Thoracic aorta endothelial cell (primary cell): ENCODE data around the gene CTAGE8. TPM values are rescaled to one million over a fixed set of nuclear protein-coding genes. Genes with fewer than 3 reads are reported as not detected.

Source experiments
- total RNA-seq: library from RNA; depleted of rRNA; stranded (reverse); fragments of >200 nt; gene quantifications from 2 replicates; pipeline ENCODE4 v1.2.3, GENCODE V29; 2012

The CTAGE8 gene, protein sequence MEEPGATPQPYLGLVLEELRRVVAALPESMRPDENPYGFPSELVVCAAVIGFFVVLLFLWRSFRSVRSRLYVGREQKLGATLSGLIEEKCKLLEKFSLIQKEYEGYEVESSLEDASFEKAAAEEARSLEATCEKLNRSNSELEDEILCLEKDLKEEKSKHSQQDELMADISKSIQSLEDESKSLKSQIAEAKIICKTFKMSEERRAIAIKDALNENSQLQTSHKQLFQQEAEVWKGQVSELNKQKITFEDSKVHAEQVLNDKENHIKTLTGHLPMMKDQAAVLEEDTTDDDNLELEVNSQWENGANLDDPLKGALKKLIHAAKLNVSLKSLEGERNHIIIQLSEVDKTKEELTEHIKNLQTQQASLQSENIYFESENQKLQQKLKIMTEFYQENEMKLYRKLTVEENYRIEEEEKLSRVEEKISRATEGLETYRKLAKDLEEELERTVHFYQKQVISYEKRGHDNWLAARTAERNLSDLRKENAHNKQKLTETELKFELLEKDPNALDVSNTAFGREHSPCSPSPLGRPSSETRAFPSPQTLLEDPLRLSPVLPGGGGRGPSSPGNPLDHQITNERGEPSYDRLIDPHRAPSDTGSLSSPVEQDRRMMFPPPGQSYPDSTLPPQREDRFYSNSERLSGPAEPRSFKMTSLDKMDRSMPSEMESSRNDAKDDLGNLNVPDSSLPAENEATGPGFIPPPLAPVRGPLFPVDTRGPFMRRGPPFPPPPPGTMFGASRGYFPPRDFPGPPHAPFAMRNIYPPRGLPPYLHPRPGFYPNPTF
- total RNA-seq = 0.65 TPM in 1 of 2 replicates, not detected in the other

GRCh38 chr7:144269188-144269587 lies at the start of gene CTAGE8:
Gene CTAGE8 (minus strand): TSS chr7:144269288. CDS start chr7:144269250, 38 bp downstream.

GRCh38 chr7:144311872-144312469 lies 42.9 kb upstream of the CTAGE8 start, which contains the start of gene OR2A1:
Gene OR2A1 (plus strand): TSS chr7:144312419. CDS start chr7:144318125, 5,706 bp downstream.

DNA sequence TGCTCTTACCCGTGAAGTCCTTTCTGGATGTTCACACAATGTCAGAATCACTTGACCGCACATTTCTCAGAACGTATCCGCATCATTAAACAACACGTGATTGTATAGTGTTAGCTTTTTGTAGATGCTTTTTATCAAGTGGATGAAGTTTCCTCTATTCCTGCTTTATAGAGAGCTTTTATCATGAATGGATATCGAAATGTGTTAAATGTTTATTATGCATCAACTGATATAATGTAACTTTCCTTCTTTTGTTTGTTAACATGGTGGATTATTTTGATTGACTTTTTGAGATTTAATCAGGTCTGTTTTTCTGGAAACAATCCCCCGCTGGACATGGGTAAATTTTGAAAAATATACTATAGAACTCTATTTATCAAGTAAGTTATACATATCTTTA lies 4.4 kb downstream of the CTAGE8 start, which contains the start of gene OR2A7:
OR2A7 (minus strand) TSS at position 101 of the 400 bp plus-strand sequence. CDS start 5,164 bp downstream, outside the sequence.

GRCh38 chr7:144239365-144239764 lies 29.7 kb downstream of the CTAGE8 start, which contains the start of gene OR2A42:
Gene OR2A42 (minus strand): TSS chr7:144239605. CDS start chr7:144232843, 6,762 bp downstream.

Other genes starting within 250 kb of the CTAGE8 start
- gene OR2A5, start 220.3 kb downstream of the CTAGE8 start, total RNA-seq = not detected in 2 replicates
- gene OR2A25, start 199.5 kb downstream of the CTAGE8 start, total RNA-seq = not detected in 2 replicates
- not detected in 2 replicates for gene OR2A12, start 183.0 kb downstream of the CTAGE8 start, total RNA-seq
- not detected in 2 replicates for gene OR2A2, start 159.7 kb downstream of the CTAGE8 start, total RNA-seq
- not detected in 2 replicates for gene OR2A14, start 146.1 kb downstream of the CTAGE8 start, total RNA-seq
- gene CTAGE4, start 85.8 kb downstream of the CTAGE8 start, total RNA-seq = 0.22 and 1.1 TPM in 2 replicates
- gene ARHGEF35, start 73.5 kb downstream of the CTAGE8 start, total RNA-seq = 0.53 and 1.1 TPM in 2 replicates
- gene OR2A42, start 29.7 kb downstream of the CTAGE8 start, total RNA-seq = 0.07 TPM in 1 of 2 replicates, not detected in the other
- gene OR2A7, start 4.5 kb downstream of the CTAGE8 start, total RNA-seq = 0.27 and 0.65 TPM in 2 replicates
- 0.22 TPM in 1 of 2 replicates, not detected in the other for gene OR2A1, start 43.1 kb upstream of the CTAGE8 start, total RNA-seq
- gene ARHGEF5, start 86.1 kb upstream of the CTAGE8 start, total RNA-seq = 1.1 and 1.3 TPM in 2 replicates
- gene NOBOX, start 134.4 kb upstream of the CTAGE8 start, total RNA-seq = not detected in 2 replicates